Mesenchymal stem cell (in vitro differentiated cells and primary cell): ENCODE data around the gene ADGRG1.

Source experiments
- DNase-seq: peaks from one replicate; pipeline ENCODE4 v3.0.0-alpha.2; 2013
- H2AFZ ChIP-seq: one replicate; pipeline ENCODE4 v1.6.1; 2013; ENCODE audit warnings: low read depth, mild to moderate bottlenecking, control low read depth, inconsistent platforms, low read length, moderate library complexity
- H2AK5ac ChIP-seq: 2 replicates; pipeline ENCODE4 v1.6.1; 2013; ENCODE audit warnings: low read length, moderate library complexity, mild to moderate bottlenecking, inconsistent platforms; ENCODE audit not compliant: severe bottlenecking
- H2BK120ac ChIP-seq: one replicate; pipeline ENCODE4 v1.6.1; 2013; ENCODE audit warnings: low read depth, mild to moderate bottlenecking, inconsistent platforms, low read length, moderate library complexity
- H2BK12ac ChIP-seq, 2 experiments: one replicate each; pipeline ENCODE4 v1.6.1; 2013; ENCODE audit warnings: inconsistent platforms in 2 of 2, low read length in 2 of 2, mild to moderate bottlenecking in 2 of 2, moderate library complexity in 2 of 2, control low read depth in 1 of 2
- H2BK15ac ChIP-seq: one replicate; pipeline ENCODE4 v1.6.1; 2013; ENCODE audit warnings: mild to moderate bottlenecking, low read depth, inconsistent platforms; ENCODE audit not compliant: poor library complexity, severe bottlenecking
- H2BK5ac ChIP-seq: 2 replicates; pipeline ENCODE4 v1.6.1; 2013; ENCODE audit warnings: low read depth, mild to moderate bottlenecking, low read length, control low read depth, inconsistent platforms; ENCODE audit not compliant: poor library complexity, severe bottlenecking
- H3K14ac ChIP-seq, 2 experiments: one replicate each; pipeline ENCODE4 v1.6.1; 2013; ENCODE audit warnings: inconsistent platforms in 2 of 2, low read length in 2 of 2, control low read depth in 1 of 2, mild to moderate bottlenecking in 1 of 2, moderate library complexity in 1 of 2
- H3K18ac ChIP-seq, 2 experiments: one replicate each; pipeline ENCODE4 v1.6.1; 2013; ENCODE audit warnings: inconsistent platforms in 2 of 2, low read length in 2 of 2, control low read depth in 1 of 2, low read depth in 1 of 2, mild to moderate bottlenecking in 1 of 2
- H3K23ac ChIP-seq, 2 experiments: one replicate each; pipeline ENCODE4 v1.6.1; 2013; ENCODE audit warnings: inconsistent platforms in 2 of 2, low read length in 2 of 2, mild to moderate bottlenecking in 2 of 2, moderate library complexity in 2 of 2, control low read depth in 1 of 2
- H3K27ac ChIP-seq: 2 replicates; pipeline ENCODE4 v1.5.1; 2013; ENCODE audit warnings: mild to moderate bottlenecking, moderate library complexity, low read length, control low read depth, inconsistent platforms; ENCODE audit not compliant: poor library complexity, severe bottlenecking
- H3K27me3 ChIP-seq, 2 experiments: 2 replicates each; pipeline versions ENCODE4 v1.6.1 to v1.7.0; 2013; ENCODE audit warnings: low read length in 2 of 2, mild to moderate bottlenecking in 2 of 2, moderate library complexity in 2 of 2, control low read depth in 1 of 2, inconsistent platforms in 1 of 2; ENCODE audit not compliant: control insufficient read depth in 1 of 2, insufficient read depth in 1 of 2
- H3K36me3 ChIP-seq, 2 experiments: 2 replicates each; pipeline versions ENCODE4 v1.6.1 to v1.7.0; 2013; ENCODE audit warnings: low read length in 2 of 2, control low read depth in 1 of 2, inconsistent platforms in 1 of 2, low read depth in 1 of 2, mild to moderate bottlenecking in 1 of 2; ENCODE audit not compliant: insufficient read depth in 2 of 2, control insufficient read depth in 1 of 2
- H3K4ac ChIP-seq, 2 experiments: one replicate each; pipeline ENCODE4 v1.6.1; 2013; ENCODE audit warnings: inconsistent platforms in 2 of 2, low read length in 2 of 2, mild to moderate bottlenecking in 2 of 2, moderate library complexity in 2 of 2, control low read depth in 1 of 2, low read depth in 1 of 2
- H3K4me1 ChIP-seq: 2 replicates; pipeline ENCODE4 v1.6.1; 2013; ENCODE audit warnings: low read depth, low read length, control low read depth; ENCODE audit not compliant: control insufficient read depth, insufficient read depth
- H3K4me2 ChIP-seq: 2 replicates; pipeline ENCODE4 v1.6.1; 2013; ENCODE audit warnings: low read length, mild to moderate bottlenecking, inconsistent platforms; ENCODE audit not compliant: poor library complexity, severe bottlenecking
- H3K4me3 ChIP-seq, 2 experiments: 2 replicates each; pipeline versions ENCODE4 v1.5.1 to v1.7.0; 2013; ENCODE audit warnings: low read length in 2 of 2, mild to moderate bottlenecking in 2 of 2, control low read depth in 1 of 2, low read depth in 1 of 2; ENCODE audit not compliant: insufficient read depth in 1 of 2
- H3K79me1 ChIP-seq: replicated peaks from 2 replicates; pipeline ENCODE4 v1.6.1; 2013; ENCODE audit warnings: mild to moderate bottlenecking, control low read depth, low read length, inconsistent platforms; ENCODE audit not compliant: poor library complexity, severe bottlenecking
- H3K9ac ChIP-seq: 2 replicates; pipeline ENCODE4 v1.7.0; 2013; ENCODE audit warnings: mild to moderate bottlenecking, low read length, moderate library complexity
- H3K9me3 ChIP-seq: 2 replicates; pipeline ENCODE4 v1.7.0; 2013; ENCODE audit warnings: mild to moderate bottlenecking, low read length; ENCODE audit not compliant: control insufficient read depth
- H4K8ac ChIP-seq: one replicate; pipeline ENCODE4 v1.6.1; 2013; ENCODE audit warnings: inconsistent platforms, mild to moderate bottlenecking, low read length, moderate library complexity
- H4K91ac ChIP-seq: one replicate; pipeline ENCODE4 v1.6.1; 2013; ENCODE audit warnings: mild to moderate bottlenecking, low read length, inconsistent platforms
- WGBS: methylation state at CpG from one replicate; pipeline ENCODE4 v1.1.7; 2013; ENCODE audit warnings: mixed read lengths; 5-methylcytosine and 5-hydroxymethylcytosine counted together

The ADGRG1 gene

GRCh38 chr16:57708168-57708567 lies 79.7 kb downstream of the ADGRG1 start:
- no peak overlapping the region for H3K27ac ChIP-seq
- 83% methylated on average over 1 of the region's 3 CpGs for WGBS
- no peaks in the 10 kb centered on the region for H3K9me3 ChIP-seq
- no peaks in the 10 kb centered on the region for H3K79me1 ChIP-seq
- DNase-seq = no peak
- no peak overlapping the region for H2BK120ac ChIP-seq
- no peak overlapping the region for H2AK5ac ChIP-seq
- H3K36me3 ChIP-seq = no peaks in the 10 kb centered on the region
- H2AFZ ChIP-seq = no peak overlapping the region
- H2BK5ac ChIP-seq = no peak overlapping the region
- no peak overlapping the region for H4K91ac ChIP-seq
- no peak overlapping the region for H3K4ac ChIP-seq
- H3K9ac ChIP-seq = no peak overlapping the region
- no peak overlapping the region for H3K14ac ChIP-seq
- H3K27me3 ChIP-seq = peaks cover 19 to 52% of the 10 kb centered on the region in 2 experiments
- H2BK12ac ChIP-seq = no peak overlapping the region
- H3K4me2 ChIP-seq = no peak overlapping the region
- no peak overlapping the region for H3K18ac ChIP-seq
- no peaks in the 10 kb centered on the region for H3K4me1 ChIP-seq
- no peak overlapping the region for H4K8ac ChIP-seq
- H2BK15ac ChIP-seq = no peak overlapping the region
- H3K23ac ChIP-seq = no peak overlapping the region
- H3K4me3 ChIP-seq = no peak overlapping the region

- Histone ChIP-seq H3K4me2 (no peak overlapping the region), H3K4me1 (no peaks in the 10 kb centered on the region), H2AK5ac (no peak overlapping the region), H3K18ac (no peak overlapping the region), H4K8ac (no peak overlapping the region), H4K91ac (no peak overlapping the region), H3K4me3 (no peak overlapping the region), H2BK5ac (no peak overlapping the region), H3K23ac (no peak overlapping the region), H3K27ac (no peak overlapping the region), H3K27me3 (peaks cover 30 to 57% of the 10 kb centered on the region in 2 experiments), H2BK12ac (no peak overlapping the region), H2AFZ (no peak overlapping the region), H3K36me3 (no peaks in the 10 kb centered on the region), H3K79me1 (no peaks in the 10 kb centered on the region), H3K14ac (no peak overlapping the region), H3K9me3 (no peaks in the 10 kb centered on the region), H2BK15ac (no peak overlapping the region), H3K4ac (no peak overlapping the region), H3K9ac (no peak overlapping the region), H2BK120ac (no peak overlapping the region)
- DNase-seq = no peak
- 100% methylated on average over 2 of the region's 3 CpGs for WGBS
These were observed 81.2 kb downstream of the ADGRG1 start for GRCh38 chr16:57709663-57710062.

GRCh38 chr16:57711346-57711745 lies 82.9 kb downstream of the ADGRG1 start:
- no peak overlapping the region for H3K9ac ChIP-seq
- H3K4me3 ChIP-seq = no peak overlapping the region
- H2BK120ac ChIP-seq = no peak overlapping the region
- H4K8ac ChIP-seq = no peak overlapping the region
- H3K4me2 ChIP-seq = no peak overlapping the region
- peaks cover 30 to 60% of the 10 kb centered on the region in 2 experiments for H3K27me3 ChIP-seq
- H2BK12ac ChIP-seq = no peak overlapping the region
- no peak overlapping the region for H2AFZ ChIP-seq
- WGBS = 85% methylated on average over 5 of the region's 5 CpGs
- H3K4me1 ChIP-seq = no peaks in the 10 kb centered on the region
- no peak overlapping the region for H2AK5ac ChIP-seq
- no peaks in the 10 kb centered on the region for H3K9me3 ChIP-seq
- no peak overlapping the region for H3K4ac ChIP-seq
- no peak overlapping the region for H3K27ac ChIP-seq
- no peaks in the 10 kb centered on the region for H3K79me1 ChIP-seq
- no peaks in the 10 kb centered on the region for H3K36me3 ChIP-seq
- H2BK15ac ChIP-seq = no peak overlapping the region
- no peak overlapping the region for H4K91ac ChIP-seq
- H3K14ac ChIP-seq = no peak overlapping the region
- H2BK5ac ChIP-seq = no peak overlapping the region
- no peak overlapping the region for H3K23ac ChIP-seq
- no peak overlapping the region for H3K18ac ChIP-seq
- no peak for DNase-seq

GRCh38 chr16:57711993-57712392 lies 83.6 kb downstream of the ADGRG1 start:
- no peak overlapping the region for H3K9ac ChIP-seq
- no peaks in the 10 kb centered on the region for H3K4me1 ChIP-seq
- H2AK5ac ChIP-seq = no peak overlapping the region
- H3K4me2 ChIP-seq = no peak overlapping the region
- H3K9me3 ChIP-seq = no peaks in the 10 kb centered on the region
- no peak overlapping the region for H4K8ac ChIP-seq
- no peaks in the 10 kb centered on the region for H3K36me3 ChIP-seq
- no peak overlapping the region for H2BK12ac ChIP-seq
- H3K14ac ChIP-seq = no peak overlapping the region
- H3K79me1 ChIP-seq = no peaks in the 10 kb centered on the region
- no peak overlapping the region for H3K27ac ChIP-seq
- H4K91ac ChIP-seq = no peak overlapping the region
- no peak overlapping the region for H3K4ac ChIP-seq
- H2BK120ac ChIP-seq = no peak overlapping the region
- no peak overlapping the region for H2BK5ac ChIP-seq
- WGBS = no CpG with 5 or more reads among the region's 3 CpGs
- no peak overlapping the region for H3K4me3 ChIP-seq
- H2BK15ac ChIP-seq = no peak overlapping the region
- peaks cover 29 to 63% of the 10 kb centered on the region in 2 experiments for H3K27me3 ChIP-seq
- no peak overlapping the region for H3K18ac ChIP-seq
- no peak overlapping the region for H2AFZ ChIP-seq
- H3K23ac ChIP-seq = no peak overlapping the region
- no peak for DNase-seq
